ENCODE measurements around the gene CFHR3.

- TF ChIP-seq CTCF (IDR thresholded peaks at IDR 0.05) (no peak), POLR2A (IDR thresholded peaks at IDR 0.05) (no peak)
These were observed 3.0 kb downstream of the CFHR3 start for GRCh38 chr1:196777603-196778002.
